ENCODE results near the gene ZNF664.

ZNF664 gene

DNA sequence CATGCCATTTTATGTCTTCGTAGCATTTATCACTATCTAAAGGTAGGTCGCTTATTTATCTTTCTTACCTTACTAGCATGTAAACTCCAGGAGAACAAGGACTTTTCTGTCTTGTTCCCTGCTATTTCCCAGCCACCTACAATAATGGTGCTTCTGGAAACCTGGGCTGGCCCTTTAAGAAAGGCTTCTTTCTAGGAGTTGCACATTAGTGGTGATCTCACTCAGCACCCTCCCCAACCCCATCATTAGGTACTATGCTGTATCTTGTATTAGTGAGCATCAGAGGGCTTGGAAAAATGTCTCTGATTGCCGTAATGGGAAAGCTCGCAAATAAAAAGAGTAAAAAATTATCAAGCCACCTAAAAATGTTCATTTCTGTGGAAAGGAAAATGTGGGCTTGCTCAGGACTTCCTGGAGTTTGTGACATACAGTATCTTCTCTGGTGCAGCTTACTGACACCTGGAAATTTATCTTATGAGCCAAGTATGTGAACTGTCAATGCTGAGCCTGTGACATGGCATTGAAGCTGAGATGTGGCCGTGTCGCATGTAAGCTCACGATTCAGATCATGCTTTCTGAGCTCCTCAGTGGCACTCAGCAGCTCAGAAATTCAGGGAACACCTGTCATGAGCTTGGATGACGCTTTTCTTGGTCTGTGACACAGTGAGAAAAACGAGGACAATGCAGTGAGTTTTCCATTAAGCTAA, 12.8 kb upstream of the ZNF664 start:
- DNase-seq: no peak

DNA sequence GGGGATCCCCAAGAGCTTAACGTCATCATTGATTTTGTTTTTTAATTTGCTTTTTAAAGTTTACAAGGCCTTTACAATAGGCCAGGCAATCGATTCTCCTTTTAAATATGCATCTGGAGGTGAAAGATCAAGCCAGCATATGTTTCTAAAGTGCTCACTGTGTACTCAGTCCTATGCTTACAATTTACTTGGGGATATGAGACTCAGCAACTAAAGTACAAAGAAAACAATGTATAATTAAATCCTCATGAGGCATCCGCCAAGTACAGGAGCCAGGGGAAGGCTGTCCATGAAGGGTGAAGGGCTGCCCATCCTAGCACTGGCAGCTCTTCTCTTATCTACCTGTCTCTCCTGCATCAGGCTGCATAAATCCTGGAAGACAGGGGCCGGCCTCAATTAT, 12.2 kb upstream of the ZNF664 start:
- DNase-seq: no peak

DNA sequence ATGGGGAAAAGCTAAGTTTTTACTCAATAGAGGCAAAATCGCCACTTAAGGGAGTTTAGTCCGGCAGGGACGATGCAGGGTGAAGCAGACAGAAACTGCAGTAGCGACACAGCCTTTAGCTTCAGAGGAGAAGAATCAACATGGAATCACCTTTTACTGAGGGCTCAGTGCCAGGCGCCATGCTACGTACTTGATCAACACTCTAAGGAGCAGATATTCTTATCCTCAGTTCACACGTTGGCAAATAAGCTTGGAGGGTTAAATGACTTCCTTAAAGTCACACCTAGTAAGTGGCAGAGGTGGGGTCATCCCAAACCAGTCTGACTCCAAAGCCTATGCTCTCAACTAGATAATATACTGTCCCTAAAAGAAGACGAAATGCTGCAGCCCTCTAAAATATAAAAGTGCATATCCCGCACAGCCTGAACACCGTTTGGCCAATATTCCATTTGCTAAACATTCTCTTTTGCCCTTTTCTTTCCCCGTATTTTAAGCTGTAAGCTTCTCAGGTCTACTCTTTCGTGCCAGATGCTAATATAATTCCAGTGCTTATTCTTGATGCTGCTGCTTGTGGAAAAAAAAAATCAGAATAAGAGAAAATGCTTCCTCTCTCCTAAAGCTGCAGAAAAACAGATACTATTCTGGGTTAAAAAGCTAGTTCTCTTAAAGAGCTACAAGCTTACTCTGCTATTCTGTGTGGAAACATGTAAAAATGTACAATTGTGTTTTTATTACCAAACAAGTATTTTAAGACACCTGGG, 11.2 kb upstream of the ZNF664 start:
- DNase-seq: no peak

DNA sequence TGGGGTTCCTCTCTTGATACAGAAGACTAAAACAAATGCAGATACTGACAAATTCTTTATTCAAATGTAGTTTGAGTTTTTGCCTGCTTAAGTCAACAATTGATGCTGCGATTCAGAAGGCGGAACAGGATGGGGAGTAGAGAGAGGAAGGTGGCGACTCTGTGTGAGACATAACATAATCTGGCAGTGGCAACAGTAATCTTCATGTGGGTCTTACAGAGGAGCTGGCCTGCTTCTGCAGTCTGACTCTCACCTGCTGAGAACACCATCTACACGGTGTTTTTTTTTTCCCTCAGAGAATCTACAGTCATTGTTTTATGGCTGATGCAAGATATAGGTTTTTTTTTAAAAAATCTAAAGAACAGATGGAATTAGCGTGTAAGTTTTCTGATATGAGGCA, 10.5 kb upstream of the ZNF664 start:
- no peak for DNase-seq

DNA sequence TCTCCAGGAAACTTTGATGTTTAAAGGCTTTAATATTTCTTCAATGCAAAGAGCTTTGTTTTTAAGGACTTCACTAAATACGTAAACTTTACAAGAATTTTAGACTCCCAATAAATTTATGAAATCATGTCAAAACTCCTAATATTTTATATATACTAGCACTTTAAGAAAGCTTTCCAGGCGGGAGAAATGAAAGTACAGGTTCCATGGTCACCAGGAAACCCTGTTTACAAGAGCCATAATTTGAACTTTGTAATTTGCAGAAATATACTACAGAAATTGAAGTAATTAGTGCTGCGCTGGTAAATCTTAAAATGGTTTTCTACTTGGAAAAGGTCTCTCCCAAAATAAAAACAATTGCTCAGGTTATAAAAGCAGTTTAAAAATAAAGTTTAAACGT, 9.2 kb upstream of the ZNF664 start:
- no peak for DNase-seq

DNA sequence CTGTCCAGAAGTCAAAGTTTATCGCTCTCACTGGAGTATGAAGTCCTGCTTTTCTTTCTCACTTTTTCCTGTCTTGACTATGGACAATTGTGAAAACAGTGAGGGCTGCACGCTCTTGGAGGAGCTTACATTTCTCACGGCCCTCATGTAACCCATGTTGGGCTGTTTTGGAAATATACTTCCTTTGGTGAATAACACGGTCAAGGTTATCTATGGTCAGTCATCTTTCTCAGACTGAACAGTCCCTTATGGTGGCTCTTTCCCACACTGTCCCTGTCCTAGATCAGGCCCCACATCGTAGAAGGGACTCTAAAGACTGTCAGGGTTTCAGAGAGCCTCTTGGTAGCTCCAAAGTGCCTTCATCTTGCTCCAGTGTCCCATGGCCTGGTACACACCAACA, 7.6 kb upstream of the ZNF664 start:
- DNase-seq: no peak

DNA sequence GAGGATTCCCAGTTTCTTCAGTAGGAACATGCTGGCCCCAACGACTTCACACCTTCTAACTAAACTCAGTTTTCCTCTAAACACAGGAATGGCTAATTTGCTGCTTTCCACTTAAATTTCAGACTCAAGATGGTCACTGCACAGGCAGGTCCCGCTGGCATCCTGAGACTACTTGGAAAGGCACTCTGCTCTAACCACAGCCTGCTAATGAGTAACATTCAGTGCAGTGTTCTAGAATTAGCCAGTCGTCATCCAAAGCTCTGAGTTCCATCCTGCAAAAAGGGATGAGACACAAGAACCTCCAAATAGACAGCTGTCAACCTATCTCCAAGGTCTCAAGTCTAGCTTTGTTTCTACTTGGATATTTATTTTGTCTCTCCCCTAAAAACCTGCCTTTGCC, 6.4 kb upstream of the ZNF664 start:
- DNase-seq: no peak

DNA sequence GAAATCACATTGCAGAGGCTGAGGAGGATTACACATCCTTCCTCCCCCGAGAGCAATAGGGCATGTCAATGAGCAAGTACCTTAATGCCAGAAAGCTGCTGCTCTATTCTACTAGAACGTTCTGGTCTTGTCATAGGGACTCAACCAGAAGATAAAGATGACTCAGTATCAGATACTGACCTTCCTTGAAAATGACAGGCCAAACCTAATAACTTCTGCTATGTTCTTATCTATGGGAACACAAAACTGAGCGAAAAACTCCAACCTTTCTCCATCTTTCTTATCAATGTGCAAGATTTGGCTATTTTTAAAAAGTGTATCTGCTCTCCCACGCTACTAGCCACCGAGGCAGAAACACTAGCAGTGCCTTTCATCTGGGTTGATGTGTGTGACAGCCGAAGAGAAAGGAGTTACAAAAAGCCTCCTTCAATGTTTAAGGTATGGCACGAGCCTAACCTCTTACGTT, 5.9 kb upstream of the ZNF664 start:
- DNase-seq: no peak

DNA sequence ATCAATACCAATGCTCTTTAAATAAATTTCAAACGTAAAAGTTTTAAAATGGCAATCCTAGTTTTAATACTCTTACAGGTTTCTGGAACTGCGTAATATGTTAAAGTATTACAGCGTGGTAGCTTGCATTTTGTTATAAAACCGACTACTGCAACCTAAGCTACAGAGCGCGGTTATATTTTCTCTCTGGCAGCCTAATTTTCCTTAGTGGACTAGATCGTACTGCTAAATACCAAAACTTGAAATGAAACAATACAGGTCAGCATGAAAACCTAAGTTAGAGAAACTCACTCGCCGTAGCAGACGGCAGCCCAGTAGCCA, 1.6 kb upstream of the ZNF664 start:
- no peak for DNase-seq

DNA sequence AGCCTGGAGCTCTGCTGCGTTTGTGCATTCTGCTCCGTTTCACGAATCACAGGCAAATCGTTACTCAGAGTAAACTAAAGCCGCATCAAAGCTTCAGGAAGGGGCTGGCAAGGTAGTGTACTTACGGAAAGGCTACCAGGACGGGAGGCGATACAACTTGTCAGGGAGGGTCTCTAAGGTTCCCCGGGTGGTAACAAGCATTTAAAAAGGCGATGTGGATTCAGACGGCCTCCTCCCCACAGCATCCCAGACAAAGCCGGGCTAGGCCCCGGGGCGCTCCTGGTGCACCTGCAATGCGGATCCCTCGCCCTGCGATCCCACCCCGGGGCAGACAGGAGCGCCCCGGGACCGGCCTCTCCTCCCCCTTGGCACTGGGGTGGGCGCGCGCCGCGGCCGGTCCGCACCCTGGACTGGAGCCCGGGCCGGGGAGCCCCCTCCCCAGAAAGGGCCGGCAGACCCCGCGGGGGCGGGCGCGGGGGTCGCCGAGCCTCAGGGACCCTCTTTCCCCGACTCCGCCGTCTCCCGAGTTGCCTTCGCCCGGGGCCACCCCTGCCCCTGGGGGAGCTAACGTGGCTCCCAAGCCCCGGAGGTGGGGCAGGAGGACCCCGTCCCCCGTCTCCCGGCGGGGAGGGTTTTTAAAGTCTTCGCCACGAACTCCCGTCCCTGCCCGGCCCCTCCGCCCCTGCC, 1.1 kb upstream of the ZNF664 start:
- DNase-seq: no peak

DNA sequence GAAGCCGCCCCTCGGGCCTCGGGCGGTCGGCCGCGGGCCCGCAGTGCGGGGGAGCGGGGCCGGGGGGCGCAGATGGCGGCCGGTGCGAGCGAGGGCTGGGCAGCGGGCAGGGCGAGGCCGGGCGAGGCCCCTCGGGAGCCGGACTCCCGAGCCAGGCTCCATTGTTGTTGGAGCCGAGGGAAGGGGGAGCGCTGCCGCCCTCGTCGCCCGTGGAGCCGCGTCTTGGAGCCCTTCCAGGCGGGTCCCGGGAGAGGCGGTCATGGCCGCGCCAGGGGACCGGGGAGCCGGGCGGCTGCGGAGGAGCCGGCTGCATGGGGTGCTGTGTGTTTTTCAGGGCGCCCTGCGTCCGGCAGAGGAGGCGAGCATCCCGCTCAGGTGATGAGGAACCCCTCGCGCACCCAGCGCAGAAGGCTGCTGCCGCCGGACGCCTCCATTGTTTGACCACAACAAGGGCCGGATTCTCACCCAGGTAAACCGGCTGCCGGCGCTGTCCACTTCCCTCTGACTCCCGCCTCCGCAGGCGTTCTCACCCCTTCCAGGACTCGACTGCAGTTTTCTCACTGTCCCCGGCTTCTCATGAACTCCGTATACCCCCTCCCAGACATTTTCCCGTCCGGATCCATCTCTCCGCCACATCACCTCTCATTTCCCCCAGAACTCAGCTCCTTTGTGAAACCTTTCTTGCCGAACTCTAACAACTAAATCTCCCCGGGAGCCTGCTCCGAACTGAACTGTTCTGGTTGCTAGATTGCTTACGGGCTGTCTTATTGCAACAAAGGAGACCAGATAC, 732 bp downstream of the ZNF664 start:
- no peak for DNase-seq

DNA sequence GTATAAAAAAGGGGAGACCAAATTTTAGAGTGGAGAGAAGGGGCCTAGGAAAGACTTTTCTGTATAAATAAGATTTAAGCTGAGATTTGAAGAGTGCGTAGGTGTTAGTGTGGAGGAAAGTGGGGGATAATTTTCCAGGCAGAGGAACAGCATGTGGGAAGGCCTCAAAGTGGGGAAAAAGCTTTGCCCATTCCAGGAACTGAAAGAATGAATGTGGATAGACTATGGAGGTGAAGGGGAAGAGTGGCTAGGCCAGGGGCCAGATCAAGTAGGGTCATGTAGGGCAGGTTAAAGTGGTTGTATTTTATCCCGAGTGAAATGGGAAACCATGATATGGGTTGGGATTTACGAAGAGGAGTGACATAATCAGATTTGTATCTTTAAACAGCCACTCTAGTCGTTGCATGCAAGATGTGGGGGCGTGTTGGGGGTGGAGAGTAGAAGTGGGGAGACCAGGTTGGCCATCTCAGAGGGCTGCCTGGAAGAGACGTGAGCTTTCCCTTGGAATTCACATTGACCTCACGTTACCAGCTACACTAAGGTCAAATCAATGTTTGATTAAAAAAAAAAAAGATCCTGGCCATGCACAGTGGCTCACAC, 3.3 kb downstream of the ZNF664 start:
- no peak for DNase-seq

DNA sequence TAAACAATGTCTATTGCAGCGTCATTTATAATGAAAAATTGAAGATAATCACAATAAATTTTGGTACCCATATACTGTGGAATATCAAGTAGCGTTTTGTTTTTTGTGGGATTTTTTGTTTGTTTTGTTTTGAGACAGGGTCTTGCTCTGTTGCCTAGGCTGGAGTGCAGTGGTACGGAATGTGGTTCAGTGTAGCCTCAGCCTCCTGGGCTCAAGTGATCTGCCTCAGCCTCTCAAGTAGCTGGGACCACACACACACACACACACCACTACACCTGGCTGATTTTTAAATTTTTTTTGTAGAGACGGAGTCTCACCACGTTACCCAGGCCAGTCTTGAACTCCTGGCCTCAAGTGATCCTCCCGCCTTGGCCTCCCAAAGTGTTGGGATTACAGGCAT, 6.6 kb downstream of the ZNF664 start:
- no peak for DNase-seq

DNA sequence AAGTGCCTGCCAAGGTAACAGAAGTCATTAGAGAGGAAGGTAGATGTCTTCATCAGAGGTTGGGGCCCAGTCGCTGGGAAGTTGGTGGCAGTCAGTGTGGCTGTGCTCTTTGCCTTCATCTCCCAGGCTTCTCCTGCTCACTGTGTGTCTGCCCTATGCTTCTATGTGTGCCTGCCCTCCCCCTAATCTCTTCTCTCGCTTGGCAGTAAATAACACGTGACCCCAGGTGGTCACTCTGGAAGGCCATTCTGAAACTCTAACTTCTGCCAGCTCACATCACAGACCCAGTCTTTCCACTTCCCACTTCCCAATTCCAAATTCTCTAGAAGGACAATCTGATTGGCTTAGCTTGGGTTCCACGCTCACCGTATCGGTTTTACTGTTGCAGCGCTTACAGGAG, 9.3 kb downstream of the ZNF664 start:
- no peak for DNase-seq

DNA sequence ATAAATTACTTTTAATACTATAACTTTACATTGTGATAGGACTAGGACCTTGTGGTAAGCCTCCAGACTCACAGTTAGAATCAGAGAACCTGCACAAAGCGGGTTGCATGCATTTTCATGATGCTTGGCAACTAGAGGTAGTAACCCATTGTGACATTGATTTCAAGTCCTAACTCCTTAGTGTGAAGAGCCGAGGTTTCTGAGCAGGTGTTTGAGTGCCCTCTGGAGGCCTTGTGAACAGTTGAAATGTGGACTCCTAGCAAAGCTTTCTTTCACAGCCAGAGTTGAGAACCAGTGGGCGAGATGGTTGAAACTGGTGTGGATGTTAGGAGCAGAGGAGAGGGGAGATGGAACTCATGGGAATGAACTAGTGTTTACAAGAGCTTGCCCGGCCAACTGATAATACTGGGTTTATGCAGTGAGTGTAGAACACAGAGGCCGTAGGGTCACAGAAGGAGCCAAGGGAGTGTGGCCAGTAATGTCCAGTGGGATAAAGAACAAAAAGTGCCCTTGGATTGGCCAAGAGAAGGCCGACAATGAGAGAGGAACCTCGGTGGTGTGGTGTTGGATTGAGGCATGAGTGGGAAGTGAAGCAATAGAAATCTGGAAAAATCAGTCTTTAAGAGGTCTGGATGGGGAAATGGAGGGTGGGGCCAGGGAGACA, 10.9 kb downstream of the ZNF664 start:
- peak; percentile 44 to 58 for DNase-seq

DNA sequence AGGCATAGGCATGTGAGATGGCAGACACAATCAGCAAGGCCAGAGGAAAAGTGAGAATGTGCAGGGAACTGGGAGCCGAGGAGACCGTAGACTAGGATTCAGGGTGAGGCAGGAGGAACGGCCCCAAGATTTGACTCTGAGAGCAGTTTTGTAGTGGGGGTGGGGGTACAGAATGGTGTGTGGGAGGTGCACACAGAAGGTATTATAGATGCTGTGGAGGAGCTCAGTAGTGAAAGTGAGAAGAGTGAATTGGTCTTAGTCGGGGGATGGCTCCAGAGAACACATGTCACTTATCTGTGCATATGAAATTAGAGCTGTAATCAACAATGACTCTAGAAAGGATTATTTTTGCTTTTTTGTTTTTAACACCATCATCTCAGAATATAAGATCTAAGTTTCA, 11.9 kb downstream of the ZNF664 start:
- DNase-seq: no peak

DNA sequence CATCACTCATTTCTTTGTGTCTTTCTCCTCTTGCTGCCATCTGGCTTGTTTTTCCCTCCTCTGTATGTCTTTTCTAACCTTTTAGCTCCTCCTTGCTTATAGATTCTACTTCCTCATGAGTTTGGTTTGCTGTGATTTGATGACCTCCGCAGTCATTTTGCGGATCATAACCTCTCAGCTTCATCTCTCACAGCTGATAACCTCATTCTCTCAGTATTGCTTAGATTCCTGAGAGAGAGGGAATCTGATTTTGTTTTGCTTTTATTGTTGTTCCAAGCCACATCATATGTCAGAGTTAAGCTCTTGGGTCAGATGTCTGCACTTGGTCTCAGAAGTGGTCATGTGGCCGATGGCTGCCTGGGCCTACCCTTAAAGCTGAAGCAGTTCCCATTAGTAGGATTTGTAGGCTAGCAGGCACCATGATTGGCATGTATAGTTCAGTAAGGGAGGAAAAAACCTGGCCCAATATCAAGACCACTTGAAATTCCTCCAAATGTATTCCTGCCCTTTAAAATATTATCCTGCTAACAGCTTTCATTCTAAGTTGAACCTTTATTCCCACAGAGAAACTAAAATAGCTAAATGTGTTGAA, 13.5 kb downstream of the ZNF664 start:
- DNase-seq: no peak

DNA sequence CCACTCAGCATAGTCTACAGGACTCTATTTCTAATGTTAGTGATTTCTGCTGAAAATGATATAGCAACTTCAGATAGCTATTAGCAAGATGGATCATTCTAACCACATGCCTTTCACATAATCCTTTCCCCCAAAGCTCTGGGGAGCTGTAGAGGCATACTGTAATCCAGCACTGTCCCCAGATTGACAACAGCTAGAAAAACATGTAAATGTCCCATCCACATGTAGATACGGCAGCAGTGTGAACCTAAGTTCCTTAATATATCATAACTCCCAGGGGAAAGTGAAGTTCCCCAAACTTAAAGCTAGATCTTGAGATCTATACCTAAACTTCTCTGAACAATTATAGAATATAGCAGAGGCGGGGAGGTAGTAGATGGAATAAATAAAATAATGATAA, 14.0 kb downstream of the ZNF664 start:
- DNase-seq: no peak

DNA sequence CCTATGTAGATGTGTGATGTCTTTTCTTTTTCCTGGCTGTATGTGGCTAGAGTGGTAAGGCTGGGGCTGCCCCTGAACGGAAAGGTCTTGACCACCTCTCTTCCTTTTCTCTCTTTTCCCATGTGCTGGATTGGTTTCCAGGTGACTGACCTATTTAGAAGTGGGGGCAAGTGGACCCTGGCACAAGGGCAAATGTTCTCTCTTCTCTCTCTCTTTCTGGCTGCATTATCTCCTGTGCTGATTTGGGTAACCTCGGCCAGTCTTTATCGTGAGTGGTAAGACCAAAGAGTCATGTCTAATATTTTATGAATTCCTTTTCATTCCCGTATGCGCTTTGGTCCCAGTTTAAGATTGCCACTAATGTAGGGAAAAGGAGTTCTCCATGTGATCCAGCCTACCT, 16.2 kb downstream of the ZNF664 start:
- DNase-seq: no peak

DNA sequence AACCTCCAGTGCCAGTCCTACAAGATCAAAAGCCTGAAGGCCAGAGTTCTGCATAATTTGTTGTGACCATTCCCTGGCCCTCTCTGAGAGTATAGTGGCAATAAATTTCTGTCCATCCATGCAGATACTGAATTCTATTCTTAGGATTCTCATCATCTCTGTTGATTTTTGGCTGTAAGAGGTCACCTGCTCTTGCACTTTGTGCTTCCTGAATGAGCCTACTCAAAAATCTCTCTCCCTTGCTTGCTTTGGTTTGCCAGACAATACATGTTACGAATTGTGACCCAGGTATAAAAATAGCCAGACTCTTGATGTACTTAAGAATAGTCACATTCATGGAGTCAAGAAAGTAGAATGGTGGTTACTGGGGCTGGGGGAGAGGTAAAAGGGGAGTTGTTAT, 16.7 kb downstream of the ZNF664 start:
- DNase-seq: no peak

DNA sequence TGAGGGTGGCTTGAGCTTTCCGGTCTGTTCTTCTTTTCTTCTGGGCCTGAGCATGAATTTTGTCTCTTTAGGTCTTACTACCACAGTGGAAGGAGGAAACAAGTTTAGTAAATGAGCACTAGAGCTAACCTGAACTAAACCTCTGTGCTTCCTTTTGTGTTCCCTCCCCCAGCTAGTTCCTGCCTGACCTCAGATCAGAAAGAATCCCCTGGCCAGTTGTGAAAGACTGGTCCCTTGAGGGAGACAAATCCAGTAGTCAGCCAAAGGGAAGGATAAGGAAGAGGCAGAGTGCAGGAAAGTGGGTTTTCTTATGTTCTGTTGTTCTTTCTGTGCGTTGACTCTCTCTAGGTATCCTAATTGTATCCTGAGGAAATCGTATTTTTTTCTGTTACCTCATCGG, 17.5 kb downstream of the ZNF664 start:
- DNase-seq: peak; percentile 35 to 41

DNA sequence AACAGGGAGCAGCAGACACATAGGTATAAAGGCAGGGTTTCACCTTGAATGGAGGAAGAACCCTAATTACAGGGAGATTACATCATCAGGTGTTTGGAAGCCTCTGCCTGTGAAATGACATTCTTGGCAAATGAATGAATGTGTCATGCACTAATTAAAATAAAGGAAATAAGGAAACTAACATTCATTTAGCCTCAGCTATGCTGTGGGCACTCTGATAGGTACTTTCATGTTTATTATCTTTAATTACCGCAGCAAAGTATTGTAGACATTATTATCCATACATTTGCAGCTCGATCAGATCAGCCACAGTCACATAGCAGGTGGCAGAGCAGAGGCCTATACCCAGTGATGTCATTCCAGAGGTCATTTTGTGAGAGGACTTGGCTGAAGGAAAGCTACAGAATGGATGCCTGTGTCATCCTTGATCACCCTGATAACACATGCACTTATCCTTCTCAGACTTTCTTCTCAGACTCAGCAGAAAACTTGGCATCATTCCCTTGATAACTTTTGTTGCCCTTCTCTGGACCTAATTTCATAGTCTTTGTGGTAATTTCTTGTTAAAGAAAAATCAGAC, 18.4 kb downstream of the ZNF664 start:
- no peak for DNase-seq

Data from AML-193 (cell line).